Smooth muscle cell (in vitro differentiated cells): ENCODE measurements around the gene LHPP. TPM values are rescaled to one million over a fixed set of nuclear protein-coding genes. Genes with fewer than 3 reads are reported as not detected.

Experiments used
- DNase-seq: peaks from one replicate; lab custom pipeline; 2025; ENCODE audit not compliant: unreplicated experiment; lab: John Stamatoyannopoulos, UW
- H2AFZ ChIP-seq: fragments of 200-600 bp; sonication (generic); 2 replicates; pipeline ENCODE4 v1.6.0; 2016; ENCODE audit warnings: antibody characterized with exemption, low read depth, mild to moderate bottlenecking
- H3F3A ChIP-seq: fragments of 200-600 bp; sonication (generic); 2 replicates; pipeline ENCODE4 v1.6.0; 2017; ENCODE audit warnings: antibody characterized with exemption, low read depth
- H3K27ac ChIP-seq: fragments of 200-600 bp; sonication (generic); 2 replicates; pipeline ENCODE4 v1.5.1; 2016; ENCODE audit warnings: low read depth, mild to moderate bottlenecking
- H3K27me3 ChIP-seq: fragments of 200-600 bp; sonication (generic); 2 replicates; pipeline ENCODE4 v1.6.1; 2016; ENCODE audit warnings: low read depth, mild to moderate bottlenecking
- H3K36me3 ChIP-seq: fragments of 200-600 bp; sonication (generic); 2 replicates; pipeline ENCODE4 v1.5.1; 2016; ENCODE audit warnings: low read depth
- H3K4me1 ChIP-seq: fragments of 200-600 bp; sonication (generic); 2 replicates; pipeline ENCODE4 v1.5.1; 2016; ENCODE audit warnings: low read depth
- H3K4me2 ChIP-seq: fragments of 200-600 bp; sonication (generic); 2 replicates; pipeline ENCODE4 v1.6.0; 2016; ENCODE audit warnings: mild to moderate bottlenecking
- H3K4me3 ChIP-seq: fragments of 200-600 bp; sonication (generic); 2 replicates; pipeline ENCODE4 v1.5.1; 2016; ENCODE audit warnings: mild to moderate bottlenecking
- H3K79me2 ChIP-seq: fragments of 200-600 bp; sonication (generic); 2 replicates; pipeline ENCODE4 v1.6.0; 2016; ENCODE audit warnings: low read depth, mild to moderate bottlenecking
- H3K9ac ChIP-seq: fragments of 200-600 bp; sonication (generic); 2 replicates; pipeline ENCODE4 v1.6.0; 2016; ENCODE audit warnings: low read depth
- H3K9me3 ChIP-seq: fragments of 200-600 bp; sonication (generic); replicated peaks from 2 replicates; pipeline ENCODE4 v1.5.1; 2016; ENCODE audit warnings: low read depth
- H4K20me1 ChIP-seq: fragments of 200-600 bp; sonication (generic); 2 replicates; pipeline ENCODE4 v1.6.0; 2016; ENCODE audit warnings: low read depth
- WGBS: methylation state at CpG from one replicate; pipeline ENCODE4 v1.1.7; 2016; ENCODE audit warnings: low lambda C conversion rate; 5-methylcytosine and 5-hydroxymethylcytosine counted together
- polyA plus RNA-seq: library from polyadenylated mRNA; unstranded; fragments of >200 nt; fragmentation: Nextera tagmentation; extraction: Ambion mirVana; gene quantifications from 2 replicates; pipeline ENCODE4 v1.2.1, GENCODE V29; 2016
- total RNA-seq: library from RNA; depleted of rRNA; stranded (reverse); fragments of >200 nt; gene quantifications from 2 replicates; pipeline ENCODE4 v1.2.3, GENCODE V29; 2014
- TF ChIP-seq, protein P1 (sequence below): fragments of 200-600 bp; sonication (generic); IDR thresholded peaks from 2 replicates; pipeline ENCODE4 v1.5.1; 2017; ENCODE audit warnings: borderline replicate concordance, mild to moderate bottlenecking, antibody characterized with exemption; ENCODE audit not compliant: insufficient read depth, poor library complexity, severe bottlenecking

LHPP gene
- total and polyA plus RNA-seq, 2 experiments from 2014 or later = 7.6 to 14.0 TPM

DNA sequence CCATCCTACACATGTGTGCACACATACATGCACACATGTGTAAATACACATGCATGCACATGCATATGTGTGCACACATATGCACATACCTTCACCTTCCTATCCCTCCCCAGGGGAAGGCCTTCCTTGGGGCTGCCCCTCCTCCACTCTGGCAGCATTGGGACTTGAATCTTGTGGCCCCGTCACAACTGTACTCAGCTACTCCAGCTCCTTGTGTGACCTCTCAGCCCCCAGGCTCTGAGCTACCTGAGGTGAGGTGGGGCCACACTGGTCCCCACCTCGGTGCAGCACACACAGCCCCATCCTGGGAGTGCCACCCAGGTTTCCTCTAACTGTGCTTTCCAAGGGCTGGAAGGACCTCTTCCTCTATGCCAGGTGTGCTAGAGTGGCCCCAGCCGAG, 116.0 kb downstream of the LHPP start:
- no peak overlapping the region for H3K9ac ChIP-seq
- H3F3A ChIP-seq = no peaks in the 10 kb centered on the region
- H3K27me3 ChIP-seq = no peaks in the 10 kb centered on the region
- H3K4me3 ChIP-seq = no peak overlapping the region
- H3K79me2 ChIP-seq = no peaks in the 10 kb centered on the region
- no peak overlapping the region for H3K27ac ChIP-seq
- WGBS = 84% methylated on average over 3 of the region's 3 CpGs
- H3K9me3 ChIP-seq = no peaks in the 10 kb centered on the region
- no peaks in the 10 kb centered on the region for H3K4me1 ChIP-seq
- TF ChIP-seq, protein P1, sequence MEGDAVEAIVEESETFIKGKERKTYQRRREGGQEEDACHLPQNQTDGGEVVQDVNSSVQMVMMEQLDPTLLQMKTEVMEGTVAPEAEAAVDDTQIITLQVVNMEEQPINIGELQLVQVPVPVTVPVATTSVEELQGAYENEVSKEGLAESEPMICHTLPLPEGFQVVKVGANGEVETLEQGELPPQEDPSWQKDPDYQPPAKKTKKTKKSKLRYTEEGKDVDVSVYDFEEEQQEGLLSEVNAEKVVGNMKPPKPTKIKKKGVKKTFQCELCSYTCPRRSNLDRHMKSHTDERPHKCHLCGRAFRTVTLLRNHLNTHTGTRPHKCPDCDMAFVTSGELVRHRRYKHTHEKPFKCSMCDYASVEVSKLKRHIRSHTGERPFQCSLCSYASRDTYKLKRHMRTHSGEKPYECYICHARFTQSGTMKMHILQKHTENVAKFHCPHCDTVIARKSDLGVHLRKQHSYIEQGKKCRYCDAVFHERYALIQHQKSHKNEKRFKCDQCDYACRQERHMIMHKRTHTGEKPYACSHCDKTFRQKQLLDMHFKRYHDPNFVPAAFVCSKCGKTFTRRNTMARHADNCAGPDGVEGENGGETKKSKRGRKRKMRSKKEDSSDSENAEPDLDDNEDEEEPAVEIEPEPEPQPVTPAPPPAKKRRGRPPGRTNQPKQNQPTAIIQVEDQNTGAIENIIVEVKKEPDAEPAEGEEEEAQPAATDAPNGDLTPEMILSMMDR = no peak
- no peak overlapping the region for H3K4me2 ChIP-seq
- DNase-seq = no peak
- H4K20me1 ChIP-seq = no peaks in the 10 kb centered on the region
- H3K36me3 ChIP-seq = no peaks in the 10 kb centered on the region
- no peak overlapping the region for H2AFZ ChIP-seq

DNA sequence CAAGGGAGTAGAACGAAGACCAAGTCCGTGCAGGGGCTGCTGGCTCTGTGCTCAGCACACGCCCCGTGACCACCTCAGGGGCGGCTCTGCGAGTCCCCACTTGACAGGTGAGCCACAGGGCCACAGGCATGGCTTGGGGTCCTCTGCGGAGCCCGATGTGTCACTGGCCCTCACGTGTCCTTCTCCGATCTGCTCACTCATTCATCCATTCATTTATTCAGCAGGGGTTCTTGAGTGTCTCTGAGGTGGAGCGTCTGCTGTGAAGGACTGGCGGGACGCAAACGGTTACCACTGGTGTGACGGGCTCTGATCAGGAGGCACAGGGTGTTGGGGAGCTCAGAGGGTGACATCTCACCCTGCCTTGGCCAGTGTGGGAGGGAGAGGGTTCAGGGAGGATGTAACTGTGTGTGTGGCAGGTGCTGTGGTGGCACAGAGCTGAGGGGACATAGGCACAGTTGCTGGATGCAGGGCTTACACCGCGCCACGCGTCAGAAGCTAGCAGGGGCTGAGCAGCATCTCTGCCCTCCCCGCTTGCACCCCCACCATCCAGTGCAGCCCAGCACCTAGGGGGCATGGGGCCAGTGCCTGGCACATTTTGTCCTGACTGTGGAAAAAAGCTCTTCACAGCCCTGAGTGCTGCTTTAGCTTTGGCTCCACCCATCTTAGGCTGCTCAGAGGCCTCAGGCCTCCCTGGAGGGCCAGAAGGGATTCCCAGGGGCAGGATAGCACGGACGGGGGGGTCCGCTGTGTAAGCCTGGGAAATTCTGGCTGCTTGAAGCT, 116.8 kb downstream of the LHPP start:
- Histone ChIP-seq H2AFZ (no peak overlapping the region), H3K79me2 (no peaks in the 10 kb centered on the region), H4K20me1 (no peaks in the 10 kb centered on the region), H3F3A (no peaks in the 10 kb centered on the region), H3K9me3 (no peaks in the 10 kb centered on the region), H3K4me1 (no peaks in the 10 kb centered on the region), H3K27me3 (no peaks in the 10 kb centered on the region), H3K27ac (no peak overlapping the region), H3K4me2 (no peak overlapping the region), H3K4me3 (no peak overlapping the region), H3K9ac (no peak overlapping the region), H3K36me3 (no peaks in the 10 kb centered on the region)
- TF ChIP-seq, protein P1 = no peak
- no peak for DNase-seq
- 90% methylated on average over 23 of the region's 23 CpGs for WGBS

DNA sequence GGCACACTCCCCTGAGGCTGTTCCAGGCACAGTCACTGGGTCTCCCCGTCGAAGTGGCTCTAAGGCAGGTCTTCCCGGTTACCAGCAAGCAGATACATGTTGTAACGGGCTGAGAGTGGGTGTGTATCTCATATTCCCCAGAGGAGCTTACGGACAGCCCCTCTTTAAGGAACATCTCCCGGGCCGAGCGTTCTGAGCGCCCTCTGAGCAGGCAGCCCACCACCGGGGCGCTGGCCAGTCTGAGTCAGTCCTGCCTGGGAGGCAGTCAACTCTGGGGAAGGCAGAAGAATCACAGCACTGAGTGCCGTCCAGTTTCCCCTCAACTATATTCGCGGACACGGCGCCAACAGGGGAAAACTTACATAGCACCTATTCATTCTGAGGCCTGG, 117.4 kb downstream of the LHPP start:
- DNase-seq = no peak
- Histone ChIP-seq H3K4me3 (no peak overlapping the region), H3K9me3 (no peaks in the 10 kb centered on the region), H3K27ac (no peak overlapping the region), H3K27me3 (no peaks in the 10 kb centered on the region), H3K9ac (no peak overlapping the region), H3F3A (no peaks in the 10 kb centered on the region), H3K79me2 (no peaks in the 10 kb centered on the region), H3K4me2 (no peak overlapping the region), H3K36me3 (no peaks in the 10 kb centered on the region), H3K4me1 (no peaks in the 10 kb centered on the region), H4K20me1 (no peaks in the 10 kb centered on the region), H2AFZ (no peak overlapping the region)
- TF ChIP-seq, protein P1 = no peak
- WGBS = 90% methylated on average over 11 of the region's 16 CpGs

DNA sequence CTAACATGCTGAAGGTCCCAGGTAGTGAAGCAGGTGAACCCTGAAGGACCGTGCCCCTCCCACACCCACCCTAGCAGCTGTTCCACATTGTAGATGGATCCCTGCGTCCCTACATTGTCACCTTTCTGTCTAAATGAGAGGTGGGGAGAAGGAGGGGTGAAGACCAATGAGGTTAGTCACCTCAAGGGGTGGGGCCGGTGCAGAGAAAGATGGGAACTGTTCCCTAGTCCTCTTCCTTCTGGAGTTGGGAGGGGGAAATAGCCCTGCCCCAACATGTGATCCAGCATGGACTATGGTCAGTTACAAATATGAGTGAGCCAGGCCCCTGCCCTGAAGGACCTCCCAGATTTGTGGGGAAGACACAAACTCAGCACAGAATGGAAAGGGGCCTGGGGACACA, 124.5 kb downstream of the LHPP start:
- Histone ChIP-seq H3K9me3 (no peaks in the 10 kb centered on the region), H3K27ac (no peak overlapping the region), H4K20me1 (no peaks in the 10 kb centered on the region), H3K4me3 (no peak overlapping the region), H2AFZ (no peak overlapping the region), H3K27me3 (no peaks in the 10 kb centered on the region), H3K36me3 (no peaks in the 10 kb centered on the region), H3F3A (no peaks in the 10 kb centered on the region), H3K79me2 (no peaks in the 10 kb centered on the region), H3K9ac (no peak overlapping the region), H3K4me2 (no peak overlapping the region), H3K4me1 (no peaks in the 10 kb centered on the region)
- TF ChIP-seq, protein P1 = no peak
- WGBS = 95% methylated on average over 3 of the region's 3 CpGs
- no peak for DNase-seq
